WTC11 (cell line): ENCODE measurements around the gene PGF. TPM values are rescaled to one million over a fixed set of nuclear protein-coding genes. Genes with fewer than 3 reads are reported as not detected.

ENCODE experiments used
- ATAC-seq: fragments of 200-7000 bp; cut with Tn5 transposase; 2 replicates; pipeline ENCODE4 v1.10.0; 2021; ENCODE audit warnings: mild to moderate bottlenecking, moderate library complexity
- CTCF ChIA-PET: fragments of 300-600 bp; sonication (Branson Sonifier 250); formaldehyde crosslinking; loops from one replicate; lab custom pipeline; 2021; ENCODE audit warnings: antibody characterized with exemption; lab: Charles Lee
- POLR2A ChIA-PET: fragments of 350-600 bp; sonication (Branson Sonifier 250); formaldehyde crosslinking; loops from one replicate; lab custom pipeline; 2021; ENCODE audit warnings: antibody characterized with exemption; lab: Charles Lee
- DNase-seq: peaks from one replicate; pipeline ENCODE4 v3.0.0; 2021; ENCODE audit warnings: low spot score
- H3K27ac Mint-ChIP-seq: 2 replicates; pipeline ENCODE4 v1.8.0; 2021; ENCODE audit warnings: mixed read lengths
- H3K27me3 Mint-ChIP-seq: 2 replicates; pipeline ENCODE4 v1.8.0; 2021; ENCODE audit warnings: low read depth, mild to moderate bottlenecking, moderate library complexity, mixed read lengths
- H3K36me3 Mint-ChIP-seq: 2 replicates; pipeline ENCODE4 v1.8.0; 2021; ENCODE audit warnings: mixed read lengths
- H3K4me1 Mint-ChIP-seq: 2 replicates; pipeline ENCODE4 v1.8.0; 2022; ENCODE audit warnings: mixed read lengths
- H3K4me3 Mint-ChIP-seq: 2 replicates; pipeline ENCODE4 v1.8.0; 2021; ENCODE audit warnings: mild to moderate bottlenecking, moderate library complexity, mixed read lengths
- H3K9me3 Mint-ChIP-seq: 2 replicates; pipeline ENCODE4 v1.8.0; 2021; ENCODE audit warnings: mixed read lengths
- ATF1 ChIP-seq: sonication (generic); formaldehyde crosslinking; IDR thresholded peaks from 2 replicates; pipeline ENCODE4 v1.8.1; 2023; ENCODE audit warnings: mild to moderate bottlenecking, moderate library complexity, missing genetic modification reagents
- CREM ChIP-seq: sonication (generic); formaldehyde crosslinking; IDR thresholded peaks from 2 replicates; pipeline ENCODE4 v1.8.1; 2022; ENCODE audit warnings: mild to moderate bottlenecking, missing genetic modification reagents, moderate library complexity
- ELF4 ChIP-seq: sonication (generic); formaldehyde crosslinking; IDR thresholded peaks from 2 replicates; pipeline ENCODE4 v1.8.1; 2022; ENCODE audit warnings: low read depth, mild to moderate bottlenecking, moderate library complexity, missing genetic modification reagents
- ETV6 ChIP-seq: sonication (generic); formaldehyde crosslinking; IDR thresholded peaks from 2 replicates; pipeline ENCODE4 v1.8.1; 2022; ENCODE audit warnings: mild to moderate bottlenecking, missing genetic modification reagents
- HMGA2 ChIP-seq: fragments of 250-450 bp; sonication (Bioruptor Pico); IDR thresholded peaks from 2 replicates; pipeline ENCODE4 v1.4.0; 2021; ENCODE audit warnings: mild to moderate bottlenecking, moderate library complexity
- NFATC4 ChIP-seq: fragments of 250-450 bp; sonication (Bioruptor Pico); IDR thresholded peaks from 2 replicates; pipeline ENCODE4 v1.9.0; 2021; ENCODE audit warnings: mild to moderate bottlenecking
- NFE2L1 ChIP-seq: sonication (generic); formaldehyde crosslinking; IDR thresholded peaks from 2 replicates; pipeline ENCODE4 v1.8.1; 2023; ENCODE audit warnings: missing genetic modification reagents
- NFYB ChIP-seq: sonication (generic); formaldehyde crosslinking; conservative IDR thresholded peaks from 2 replicates; pipeline ENCODE4 v1.8.0; 2022; ENCODE audit warnings: low read depth, missing genetic modification reagents
- PRDM15 ChIP-seq: sonication (generic); formaldehyde crosslinking; IDR thresholded peaks from 2 replicates; pipeline ENCODE4 v1.8.0; 2022; ENCODE audit warnings: missing genetic modification reagents
- TCF7 ChIP-seq: sonication (generic); formaldehyde crosslinking; IDR thresholded peaks from 2 replicates; pipeline ENCODE4 v1.8.0; 2022; ENCODE audit warnings: mild to moderate bottlenecking, low read depth, missing genetic modification reagents, moderate library complexity
- total RNA-seq: library from RNA; stranded (reverse); gene quantifications from 3 replicates; pipeline ENCODE4 v1.2.3, GENCODE V29; 2021
- TF ChIP-seq, protein P1 (sequence below): sonication (generic); formaldehyde crosslinking; IDR thresholded peaks from 2 replicates; pipeline ENCODE4 v1.8.1; 2023; ENCODE audit warnings: mild to moderate bottlenecking, moderate library complexity, missing genetic modification reagents
- TF ChIP-seq, protein P2 (sequence below): sonication (generic); formaldehyde crosslinking; IDR thresholded peaks from 2 replicates; pipeline ENCODE4 v1.8.0; 2022; ENCODE audit warnings: mild to moderate bottlenecking, missing genetic modification reagents
- TF ChIP-seq, protein P3 (sequence below): sonication (generic); formaldehyde crosslinking; IDR thresholded peaks from 2 replicates; pipeline ENCODE4 v1.8.1; 2023; ENCODE audit warnings: mild to moderate bottlenecking, missing genetic modification reagents
- TF ChIP-seq, protein P4 (sequence below): sonication (generic); formaldehyde crosslinking; IDR thresholded peaks from 2 replicates; pipeline ENCODE4 v1.8.0; 2022; ENCODE audit warnings: mild to moderate bottlenecking, missing genetic modification reagents
- TF ChIP-seq, protein P5 (sequence below): sonication (generic); formaldehyde crosslinking; IDR thresholded peaks from 2 replicates; pipeline ENCODE4 v1.8.1; 2022; ENCODE audit warnings: low read depth, missing genetic modification reagents, borderline replicate concordance

PGF gene
- total RNA-seq, 1 experiment from 2014 or later = 6.7 TPM

GRCh38 chr14:74940956-74941565, 14.3 kb downstream of the PGF start (continued):
- TF ChIP-seq, protein P1, sequence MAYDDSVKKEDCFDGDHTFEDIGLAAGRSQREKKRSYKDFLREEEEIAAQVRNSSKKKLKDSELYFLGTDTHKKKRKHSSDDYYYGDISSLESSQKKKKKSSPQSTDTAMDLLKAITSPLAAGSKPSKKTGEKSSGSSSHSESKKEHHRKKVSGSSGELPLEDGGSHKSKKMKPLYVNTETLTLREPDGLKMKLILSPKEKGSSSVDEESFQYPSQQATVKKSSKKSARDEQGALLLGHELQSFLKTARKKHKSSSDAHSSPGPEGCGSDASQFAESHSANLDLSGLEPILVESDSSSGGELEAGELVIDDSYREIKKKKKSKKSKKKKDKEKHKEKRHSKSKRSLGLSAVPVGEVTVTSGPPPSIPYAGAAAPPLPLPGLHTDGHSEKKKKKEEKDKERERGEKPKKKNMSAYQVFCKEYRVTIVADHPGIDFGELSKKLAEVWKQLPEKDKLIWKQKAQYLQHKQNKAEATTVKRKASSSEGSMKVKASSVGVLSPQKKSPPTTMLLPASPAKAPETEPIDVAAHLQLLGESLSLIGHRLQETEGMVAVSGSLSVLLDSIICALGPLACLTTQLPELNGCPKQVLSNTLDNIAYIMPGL (CRISPR knock-in tag) = no peak
- no peak for TF ChIP-seq CREM
- no peak for TF ChIP-seq NFE2L1 (CRISPR knock-in tag)
- TF ChIP-seq, protein P2, sequence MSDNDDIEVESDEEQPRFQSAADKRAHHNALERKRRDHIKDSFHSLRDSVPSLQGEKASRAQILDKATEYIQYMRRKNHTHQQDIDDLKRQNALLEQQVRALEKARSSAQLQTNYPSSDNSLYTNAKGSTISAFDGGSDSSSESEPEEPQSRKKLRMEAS (CRISPR knock-in tag) = no peak
- no peak for TF ChIP-seq NFATC4
- no peak for TF ChIP-seq NFYB (CRISPR knock-in tag)

DNA sequence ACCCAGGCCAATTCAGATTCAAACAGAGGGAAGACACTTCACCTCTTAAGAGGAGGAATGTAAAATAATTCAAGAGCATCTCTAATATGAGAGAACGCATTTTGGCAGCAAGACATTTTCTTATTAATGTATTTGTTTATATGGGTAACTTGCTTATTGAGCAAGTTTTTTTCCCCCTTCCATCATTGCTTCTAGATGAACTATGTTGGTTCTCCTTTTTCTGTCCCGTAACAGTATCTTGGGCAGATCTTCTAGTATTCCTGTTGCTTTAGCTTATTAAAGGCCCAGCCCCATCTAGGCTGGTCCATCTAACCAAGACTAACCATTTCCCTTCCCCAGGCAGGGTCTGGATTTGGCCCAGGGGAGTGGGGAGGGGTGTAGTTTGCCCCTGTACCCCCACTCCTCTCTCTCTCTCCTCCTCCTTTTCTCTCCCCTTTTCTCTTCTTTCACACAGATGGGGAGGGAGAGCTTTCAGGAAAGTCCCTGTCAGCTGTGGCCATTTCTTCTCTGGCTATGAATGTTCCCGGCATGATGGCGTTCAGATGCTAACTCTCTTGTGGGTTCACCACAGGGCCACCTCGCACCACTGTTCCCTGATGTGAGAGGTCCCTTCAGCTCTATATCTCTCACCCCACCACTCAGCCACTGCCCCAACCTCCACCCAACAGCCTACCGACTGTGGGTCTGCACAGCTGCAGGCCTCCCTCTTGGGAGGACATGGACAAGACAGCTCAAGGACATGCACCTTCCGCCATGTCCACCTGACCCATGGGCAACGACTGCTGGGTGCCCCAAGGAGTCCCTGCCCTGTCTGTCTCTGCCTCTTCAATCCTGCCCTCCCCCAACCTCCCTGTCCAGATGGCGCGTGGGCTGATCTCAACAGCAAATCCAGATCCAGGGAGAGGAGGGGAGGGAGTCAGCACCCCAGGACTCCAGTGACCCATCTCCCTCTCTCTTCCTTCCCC, 16.6 kb downstream of the PGF start:
- Mint-ChIP-seq H3K27ac (no peak overlapping the region), H3K4me3 (no peak overlapping the region)
- no peak for DNase-seq

GRCh38 chr14:74937171-74937570, 18.2 kb downstream of the PGF start:
- POLR2A ChIA-PET = no interaction called here
- Mint-ChIP-seq H3K36me3 (no peaks in the 10 kb centered on the region), H3K9me3 (no peaks in the 10 kb centered on the region), H3K27me3 (no peaks in the 10 kb centered on the region; the same call in none of the 2 replicates), H3K4me1 (0 out of 2 replicates have a peak, but pooled peaks cover 3% of the 10 kb centered on the region), H3K27ac (no peak overlapping the region), H3K4me3 (no peak overlapping the region)
- no peak for DNase-seq
- CTCF ChIA-PET = interaction anchor here (1.5 to 2.5 kb wide), 3 partner anchors 8 to 32 kb away, joined by 4 to 23 read pairs (median 6); no protein-coding TSS in a partner anchor
- no peak for ATAC-seq
- no peak for TF ChIP-seq TCF7
- TF ChIP-seq, protein P3, sequence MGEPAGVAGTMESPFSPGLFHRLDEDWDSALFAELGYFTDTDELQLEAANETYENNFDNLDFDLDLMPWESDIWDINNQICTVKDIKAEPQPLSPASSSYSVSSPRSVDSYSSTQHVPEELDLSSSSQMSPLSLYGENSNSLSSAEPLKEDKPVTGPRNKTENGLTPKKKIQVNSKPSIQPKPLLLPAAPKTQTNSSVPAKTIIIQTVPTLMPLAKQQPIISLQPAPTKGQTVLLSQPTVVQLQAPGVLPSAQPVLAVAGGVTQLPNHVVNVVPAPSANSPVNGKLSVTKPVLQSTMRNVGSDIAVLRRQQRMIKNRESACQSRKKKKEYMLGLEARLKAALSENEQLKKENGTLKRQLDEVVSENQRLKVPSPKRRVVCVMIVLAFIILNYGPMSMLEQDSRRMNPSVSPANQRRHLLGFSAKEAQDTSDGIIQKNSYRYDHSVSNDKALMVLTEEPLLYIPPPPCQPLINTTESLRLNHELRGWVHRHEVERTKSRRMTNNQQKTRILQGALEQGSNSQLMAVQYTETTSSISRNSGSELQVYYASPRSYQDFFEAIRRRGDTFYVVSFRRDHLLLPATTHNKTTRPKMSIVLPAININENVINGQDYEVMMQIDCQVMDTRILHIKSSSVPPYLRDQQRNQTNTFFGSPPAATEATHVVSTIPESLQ (CRISPR knock-in tag) = no peak
- no peak for TF ChIP-seq ATF1 (CRISPR knock-in tag)
- TF ChIP-seq HMGA2 (CRISPR knock-in tag) = no peak
- TF ChIP-seq NFE2L1 (CRISPR knock-in tag) = no peak
- TF ChIP-seq NFYB (CRISPR knock-in tag) = no peak
- TF ChIP-seq ETV6 (CRISPR knock-in tag) = no peak
- TF ChIP-seq, protein P4, sequence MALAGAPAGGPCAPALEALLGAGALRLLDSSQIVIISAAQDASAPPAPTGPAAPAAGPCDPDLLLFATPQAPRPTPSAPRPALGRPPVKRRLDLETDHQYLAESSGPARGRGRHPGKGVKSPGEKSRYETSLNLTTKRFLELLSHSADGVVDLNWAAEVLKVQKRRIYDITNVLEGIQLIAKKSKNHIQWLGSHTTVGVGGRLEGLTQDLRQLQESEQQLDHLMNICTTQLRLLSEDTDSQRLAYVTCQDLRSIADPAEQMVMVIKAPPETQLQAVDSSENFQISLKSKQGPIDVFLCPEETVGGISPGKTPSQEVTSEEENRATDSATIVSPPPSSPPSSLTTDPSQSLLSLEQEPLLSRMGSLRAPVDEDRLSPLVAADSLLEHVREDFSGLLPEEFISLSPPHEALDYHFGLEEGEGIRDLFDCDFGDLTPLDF (CRISPR knock-in tag) = no peak
- TF ChIP-seq PRDM15 (CRISPR knock-in tag) = no peak
- TF ChIP-seq, protein P5, sequence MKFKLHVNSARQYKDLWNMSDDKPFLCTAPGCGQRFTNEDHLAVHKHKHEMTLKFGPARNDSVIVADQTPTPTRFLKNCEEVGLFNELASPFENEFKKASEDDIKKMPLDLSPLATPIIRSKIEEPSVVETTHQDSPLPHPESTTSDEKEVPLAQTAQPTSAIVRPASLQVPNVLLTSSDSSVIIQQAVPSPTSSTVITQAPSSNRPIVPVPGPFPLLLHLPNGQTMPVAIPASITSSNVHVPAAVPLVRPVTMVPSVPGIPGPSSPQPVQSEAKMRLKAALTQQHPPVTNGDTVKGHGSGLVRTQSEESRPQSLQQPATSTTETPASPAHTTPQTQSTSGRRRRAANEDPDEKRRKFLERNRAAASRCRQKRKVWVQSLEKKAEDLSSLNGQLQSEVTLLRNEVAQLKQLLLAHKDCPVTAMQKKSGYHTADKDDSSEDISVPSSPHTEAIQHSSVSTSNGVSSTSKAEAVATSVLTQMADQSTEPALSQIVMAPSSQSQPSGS (CRISPR knock-in tag) = no peak

More for the DNA sequence above, 16.6 kb downstream of the PGF start:
- ChIA-PET POLR2A (no interaction called here), CTCF (interaction anchor here (1.1 kb wide), 1 partner anchor 33 kb away, joined by 3 read pairs; no protein-coding TSS in a partner anchor)
- H3K9me3 Mint-ChIP-seq = no peaks in the 10 kb centered on the region
- no peaks in the 10 kb centered on the region for H3K36me3 Mint-ChIP-seq
- TF ChIP-seq ELF4 (CRISPR knock-in tag) = no peak
- TF ChIP-seq, protein P5 (CRISPR knock-in tag) = no peak
- no peaks in the 10 kb centered on the region; the same call in 1 of the 2 replicates for H3K27me3 Mint-ChIP-seq
- no peaks in the 10 kb centered on the region for H3K4me1 Mint-ChIP-seq
- no peak for ATAC-seq
